GM19452 (cell line): ENCODE results near the gene CNOT3.
"Not testable (repeated sequence)": the region's sequence is repeated elsewhere in the genome, so short reads cannot be mapped to it uniquely, and the experiment has no call there.

ENCODE experiments used
- ATAC-seq: cut with Tn5 transposase; IDR thresholded peaks from one replicate; pipeline ENCODE4 v1.9.1; 2021; ENCODE audit not compliant: unreplicated experiment

The CNOT3 gene

GRCh38 chr19:54137699-54138488 lies at the start of gene CNOT3:
CNOT3 (plus strand) TSS chr19:54137762; CDS start chr19:54142979, 5,217 bp downstream.
- no peak for ATAC-seq

GRCh38 chr19:54094426-54095000 lies 43.0 kb upstream of the CNOT3 start:
- no peak for ATAC-seq

GRCh38 chr19:54095136-54095858 lies 42.3 kb upstream of the CNOT3 start:
- ATAC-seq: no peak

GRCh38 chr19:54095859-54096616 lies 41.5 kb upstream of the CNOT3 start:
- not testable (repeated sequence) for ATAC-seq

- ATAC-seq: no peak
Measured at GRCh38 chr19:54096617-54097106, 40.9 kb upstream of the CNOT3 start.

- no peak for ATAC-seq
Measured at GRCh38 chr19:54099190-54099902, 38.2 kb upstream of the CNOT3 start.

- not testable (repeated sequence) for ATAC-seq
Measured at GRCh38 chr19:54099903-54100255, 37.7 kb upstream of the CNOT3 start.

- ATAC-seq: no peak
Measured at GRCh38 chr19:54100561-54100960, 37.0 kb upstream of the CNOT3 start, which contains the start of gene OSCAR. OSCAR (minus strand) TSS chr19:54100803; CDS start chr19:54100792, 11 bp downstream.

- peak; percentile 97 for ATAC-seq
Measured at GRCh38 chr19:54102421-54103169, 35.0 kb upstream of the CNOT3 start, which contains the start of gene NDUFA3. NDUFA3 (plus strand) TSS chr19:54102855; CDS start chr19:54102879, 24 bp downstream.

- ATAC-seq: no peak
Measured at GRCh38 chr19:54104998-54105715, 32.4 kb upstream of the CNOT3 start.

GRCh38 chr19:54105796-54106195 lies 31.8 kb upstream of the CNOT3 start:
- ATAC-seq: no peak

GRCh38 chr19:54106716-54107115 lies 30.8 kb upstream of the CNOT3 start:
- ATAC-seq: no peak

- no peak for ATAC-seq
Measured at GRCh38 chr19:54107876-54108490, 29.6 kb upstream of the CNOT3 start.

GRCh38 chr19:54108496-54108895 lies 29.1 kb upstream of the CNOT3 start:
- no peak for ATAC-seq

GRCh38 chr19:54109651-54110050 lies 27.9 kb upstream of the CNOT3 start:
- ATAC-seq: no peak

GRCh38 chr19:54114340-54115108 lies 23.0 kb upstream of the CNOT3 start:
- no peak for ATAC-seq
